ENCODE data around the gene IQGAP2. TPM values are rescaled to one million over a fixed set of nuclear protein-coding genes. Genes with fewer than 3 reads are reported as not detected.

The IQGAP2 gene
- total RNA-seq, 1 donor from 2014 or later: 7.8 TPM

- intact Hi-C loops (cut with micrococcal nuclease): no loop called here
- no peak for ATAC-seq
These were observed 281.0 kb downstream of the IQGAP2 start for GRCh38 chr5:76683816-76684731.

GRCh38 chr5:76684756-76685519, 281.9 kb downstream of the IQGAP2 start:
- no peak for ATAC-seq
- intact Hi-C loops (cut with micrococcal nuclease): no loop called here
- DNase-seq: no peak

More at GRCh38 chr5:76683816-76684731, 281.0 kb downstream of the IQGAP2 start:
- DNase-seq: no peak

- DNase-seq (no peak), ATAC-seq (no peak)
- intact Hi-C loops (cut with micrococcal nuclease): no loop called here
These were observed 282.6 kb downstream of the IQGAP2 start for GRCh38 chr5:76685704-76686103.

- intact Hi-C loops (cut with micrococcal nuclease): no loop called here
- ATAC-seq (no peak), DNase-seq (no peak)
These were observed 285.1 kb downstream of the IQGAP2 start for GRCh38 chr5:76688212-76688611.

DNA sequence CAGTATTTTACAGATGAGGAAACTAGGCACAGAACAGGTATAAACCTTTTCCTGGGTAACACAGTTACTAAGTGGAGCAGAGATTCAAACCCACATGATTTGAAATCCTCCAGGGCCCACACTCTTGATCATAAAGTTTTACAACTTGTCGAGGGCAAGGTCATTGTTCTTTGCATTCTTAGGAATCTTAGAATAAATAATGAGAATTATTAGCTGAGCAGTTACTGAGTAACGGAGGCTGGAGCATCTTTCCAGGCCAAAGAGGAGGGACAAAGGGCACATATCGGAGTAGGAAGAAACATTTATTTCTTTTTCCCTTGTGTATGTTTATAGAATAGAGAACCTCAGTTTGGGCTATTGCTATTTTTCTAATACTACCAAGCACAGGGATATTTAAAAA, 285.8 kb downstream of the IQGAP2 start:
- no peak for DNase-seq
- intact Hi-C loops (cut with micrococcal nuclease): no loop called here

GRCh38 chr5:76689321-76690036, 286.4 kb downstream of the IQGAP2 start:
- intact Hi-C loops (cut with micrococcal nuclease): no loop called here
- no peak for ATAC-seq
- DNase-seq: no peak

More for the DNA sequence above, 285.8 kb downstream of the IQGAP2 start:
- no peak for ATAC-seq

DNA sequence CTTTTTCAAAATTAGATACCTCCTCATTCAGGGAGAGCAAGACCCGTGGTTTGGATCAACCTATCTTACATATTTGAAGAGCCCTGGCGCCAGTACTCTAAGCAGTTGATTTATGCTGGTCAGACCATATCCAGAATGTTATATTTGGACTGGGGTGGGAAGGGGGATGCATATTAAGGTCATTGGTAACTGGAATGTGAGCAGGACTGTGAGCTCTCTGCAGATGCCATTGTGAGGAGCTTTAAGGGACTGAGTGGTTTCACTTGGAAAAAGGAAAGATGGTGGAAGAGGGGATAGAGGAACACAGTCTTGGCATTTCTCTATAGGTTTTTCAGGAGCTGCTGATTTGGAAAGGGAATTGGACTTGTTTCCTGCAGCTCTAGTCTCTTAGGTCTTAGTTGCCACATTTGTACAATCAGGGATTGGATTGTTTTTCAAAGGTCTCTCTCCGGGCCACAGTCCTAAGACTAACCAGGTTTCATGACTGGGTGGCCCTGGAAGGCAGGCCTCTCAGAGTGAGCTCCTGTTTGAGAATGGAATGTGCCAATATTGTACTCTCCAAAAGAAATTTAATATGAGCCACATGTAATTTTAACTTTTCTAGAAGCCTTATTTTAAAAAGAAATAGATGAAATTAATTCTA, 287.1 kb downstream of the IQGAP2 start:
- DNase-seq (no peak), ATAC-seq (no peak)
- intact Hi-C loops (cut with micrococcal nuclease): no loop called here

- ATAC-seq (peak; percentile 53), DNase-seq (no peak)
- intact Hi-C loops (cut with micrococcal nuclease): no loop called here
These were observed 287.8 kb downstream of the IQGAP2 start for GRCh38 chr5:76690704-76691466.

DNA sequence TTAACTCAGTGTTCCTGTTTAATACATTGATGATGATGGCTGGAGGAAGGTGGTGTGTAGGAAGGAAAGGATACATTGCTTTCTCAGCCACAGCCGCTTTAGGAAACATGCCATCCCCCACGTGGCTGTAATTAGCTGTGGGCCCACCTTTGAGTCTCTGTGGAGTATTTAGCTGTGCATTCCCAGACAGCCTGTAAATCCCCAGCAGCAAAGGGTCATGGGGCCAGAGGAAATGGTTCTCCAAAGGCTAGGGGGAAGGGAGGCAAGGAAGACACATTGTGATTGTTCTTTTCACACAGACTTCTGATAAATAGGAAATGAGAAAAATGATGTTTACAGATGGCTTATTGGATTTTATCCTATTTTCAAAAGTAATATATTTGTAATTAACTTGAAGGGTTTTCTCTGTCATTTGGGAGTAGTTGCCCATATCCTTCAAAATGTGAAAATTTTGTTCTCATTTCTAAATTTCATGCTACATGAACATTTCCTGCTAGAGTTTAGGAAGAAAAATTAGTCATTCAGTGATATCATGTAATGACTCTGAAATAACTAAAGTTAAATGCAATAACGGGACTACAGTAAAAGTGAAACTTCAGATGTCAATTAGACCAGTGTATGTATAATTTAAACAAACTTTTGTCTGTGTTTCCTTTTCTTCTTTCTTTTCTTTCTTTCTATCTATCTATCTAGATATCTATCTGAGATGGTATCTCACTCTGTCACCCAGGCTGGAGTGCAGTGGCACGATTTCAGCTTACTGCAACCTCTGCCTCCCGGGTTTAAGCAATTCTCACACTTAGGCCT, 288.6 kb downstream of the IQGAP2 start:
- ATAC-seq (peak; percentile 62), DNase-seq (no peak)
- intact Hi-C loops (cut with micrococcal nuclease): no loop called here

- DNase-seq (no peak), ATAC-seq (no peak)
- intact Hi-C loops (cut with micrococcal nuclease): no loop called here
These were observed 289.1 kb downstream of the IQGAP2 start for GRCh38 chr5:76692274-76692540.

DNA sequence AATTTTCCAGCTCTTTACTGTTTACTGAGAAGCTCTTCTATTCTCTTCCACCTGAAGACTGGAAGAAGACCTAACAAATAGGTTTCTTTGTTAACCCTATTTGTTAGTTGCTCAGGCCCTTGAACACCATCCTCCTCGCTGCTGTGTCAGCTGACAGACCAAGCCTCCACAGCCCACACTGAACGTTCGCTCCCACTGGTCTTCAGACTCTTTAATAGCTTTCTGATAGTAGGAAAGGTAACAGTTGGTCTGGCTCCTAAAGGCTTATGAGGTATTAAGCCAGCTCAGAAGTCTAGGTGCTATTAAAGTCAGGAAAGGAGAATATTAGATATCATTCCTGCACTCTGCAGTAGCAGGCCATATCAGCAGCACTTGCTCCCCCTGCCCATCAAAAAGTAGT, 289.6 kb downstream of the IQGAP2 start:
- DNase-seq (no peak), ATAC-seq (no peak)
- intact Hi-C loops (cut with micrococcal nuclease): no loop called here

- ATAC-seq: no peak
- intact Hi-C loops (cut with micrococcal nuclease): no loop called here
- no peak for DNase-seq
These were observed 290.1 kb downstream of the IQGAP2 start for GRCh38 chr5:76693141-76693540.

DNA sequence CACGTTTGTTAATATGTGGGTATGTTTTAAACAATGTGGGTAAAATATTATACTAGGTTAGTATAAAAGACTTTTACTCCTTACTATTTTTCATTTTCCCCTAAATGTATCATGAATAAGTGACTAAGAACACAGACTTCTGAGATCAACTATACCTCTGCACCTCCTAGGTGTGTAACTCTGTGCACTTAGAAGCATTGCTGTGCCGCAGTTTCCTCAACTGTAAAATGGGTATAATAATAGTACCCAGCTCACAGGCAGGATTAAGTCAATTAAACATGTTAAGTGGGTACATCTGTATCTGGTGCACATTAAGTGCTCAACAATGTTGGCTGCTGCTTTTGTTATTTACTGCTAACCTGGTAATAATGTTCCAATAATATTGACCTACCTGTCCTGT, 291.2 kb downstream of the IQGAP2 start:
- intact Hi-C loops (cut with micrococcal nuclease): no loop called here
- DNase-seq: no peak
- ATAC-seq: no peak

DNA sequence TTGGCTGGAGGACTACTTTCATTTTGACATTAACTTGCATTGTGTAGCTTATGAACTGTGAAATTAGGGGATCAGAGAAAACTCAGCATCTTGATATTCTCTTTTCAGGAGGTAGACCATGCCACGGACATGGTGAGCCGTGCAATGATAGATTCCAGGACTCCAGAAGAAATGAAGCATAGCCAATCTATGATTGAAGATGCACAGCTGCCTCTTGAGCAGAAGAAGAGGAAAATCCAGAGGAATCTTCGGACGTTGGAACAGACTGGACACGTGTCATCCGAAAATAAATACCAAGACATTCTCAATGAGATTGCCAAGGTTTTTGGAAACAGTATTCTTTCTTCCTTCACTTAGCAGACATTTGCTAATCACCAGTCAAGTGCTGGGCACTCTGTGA, 292.3 kb downstream of the IQGAP2 start:
- DNase-seq (no peak), ATAC-seq (no peak)
- intact Hi-C loops (cut with micrococcal nuclease): no loop called here

DNA sequence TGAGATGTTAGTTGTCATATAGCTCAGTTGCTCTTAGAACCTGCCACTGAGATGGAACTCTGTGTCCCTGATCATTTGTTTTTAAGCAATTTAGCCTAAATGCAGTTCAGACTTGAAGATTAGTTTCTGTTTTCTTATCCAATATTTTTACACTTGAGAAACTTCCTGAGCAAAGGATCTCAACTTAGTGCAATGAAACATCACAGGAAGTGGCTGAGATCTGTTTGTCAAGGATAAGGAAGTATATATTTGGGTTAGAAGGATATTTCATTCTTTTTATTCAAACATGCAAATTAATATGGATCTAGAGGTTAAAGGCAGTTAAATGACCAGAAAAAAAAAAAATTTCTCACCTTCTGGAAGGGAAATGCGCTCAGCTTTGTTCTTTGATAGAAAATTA, 293.2 kb downstream of the IQGAP2 start:
- DNase-seq (no peak), ATAC-seq (no peak)
- intact Hi-C loops (cut with micrococcal nuclease): no loop called here

DNA sequence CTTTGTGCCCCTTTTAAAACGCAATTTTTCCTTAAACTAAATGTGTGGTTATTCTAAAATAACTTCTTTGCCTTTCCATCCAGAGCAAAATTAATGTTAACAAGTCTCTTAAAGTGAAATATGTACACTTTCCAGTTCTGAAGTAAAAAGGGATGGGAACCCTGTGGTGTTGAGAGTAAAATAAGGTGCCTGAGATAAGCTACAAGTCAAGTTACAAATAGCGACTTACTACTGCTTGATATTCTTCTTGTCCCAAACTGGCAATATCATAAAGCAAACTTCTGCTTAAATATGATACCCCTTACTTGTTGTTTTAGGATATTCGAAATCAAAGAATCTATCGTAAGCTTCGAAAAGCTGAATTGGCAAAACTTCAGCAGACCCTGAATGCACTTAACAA, 294.6 kb downstream of the IQGAP2 start:
- intact Hi-C loops (cut with micrococcal nuclease): no loop called here
- DNase-seq (no peak), ATAC-seq (no peak)

- no peak for DNase-seq
- ATAC-seq: no peak
- intact Hi-C loops (cut with micrococcal nuclease): no loop called here
These were observed 297.5 kb downstream of the IQGAP2 start for GRCh38 chr5:76700571-76700970.

DNA sequence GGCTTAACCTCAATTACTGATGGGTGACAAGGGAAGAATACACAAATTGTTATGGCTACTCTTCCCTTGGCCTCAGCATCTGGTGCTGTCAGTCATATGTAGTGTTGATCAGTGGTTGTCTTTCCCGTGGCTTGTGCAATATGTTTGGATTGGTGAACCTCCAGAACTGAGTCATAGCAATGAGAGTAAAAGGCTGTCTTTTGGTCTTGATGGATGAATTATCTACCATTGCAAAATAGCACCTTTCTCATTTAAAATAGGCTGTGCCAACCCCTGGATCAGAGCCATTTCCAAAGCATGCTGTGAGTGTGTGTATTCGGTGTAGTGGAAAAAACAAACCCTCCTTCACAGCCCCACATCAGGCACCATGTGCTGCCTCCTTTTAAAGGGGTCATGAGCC, 298.2 kb downstream of the IQGAP2 start:
- ATAC-seq (peak; percentile 66), DNase-seq (no peak)
- intact Hi-C loops (cut with micrococcal nuclease): no loop called here

Measured in left ventricle myocardium superior (tissue), 1 donor.